ENCODE results near the gene IGSF23. TPM values are rescaled to one million over a fixed set of nuclear protein-coding genes. Genes with fewer than 3 reads are reported as not detected.

Gene IGSF23
- total and polyA plus RNA-seq, 2 of the 4 experiments (the other 2 are of a cell fraction), result 0.27 TPM; not detected in 1

- DNase-seq (peak; percentile 63), ATAC-seq (ENCODE audit: low read depth) (no peak)
- no peak overlapping the region for H3K14ac ChIP-seq (replicated peaks; ENCODE audit: low read depth, low read length)
- no peak overlapping the region for H3K4me2 ChIP-seq (ENCODE audit: low read depth, low read length)
- H3K9me3 ChIP-seq (ENCODE audit: control insufficient read depth, insufficient read depth, low read length), result no peaks in the 10 kb centered on the region
- no CpG with 5 or more reads among the region's 5 CpGs for WGBS, 2 experiments (ENCODE audit: extremely low coverage in 2 of 2, insufficient read length in 1 of 2)
- no peak overlapping the region; the same call in 1 of the 2 replicates for H2BK120ac ChIP-seq (ENCODE audit: low read depth, low read length)
- peaks cover 10% of the 10 kb centered on the region; the same call in 1 of the 2 replicates for H3K9me1 ChIP-seq (ENCODE audit: insufficient read depth, low read length)
- peak overlapping the region; percentile 75 for H2AK5ac ChIP-seq (ENCODE audit: low read depth, low read length)
- no peak overlapping the region for H3K18ac ChIP-seq (ENCODE audit: low read depth, low read length)
- no peak overlapping the region for H4K5ac ChIP-seq (ENCODE audit: low read depth, low read length)
- no peaks in the 10 kb centered on the region for H4K20me1 ChIP-seq (ENCODE audit: insufficient read depth, low read length)
- dilution Hi-C loops (cut with HindIII; ENCODE audit: low sequenced_read_pairs, unreplicated experiment), result no loop called here
- 0 out of 3 replicates have a peak overlapping the region, but pooled peaks have one; percentile 65 for H2BK15ac ChIP-seq (ENCODE audit: low read depth, low read length)
- no peak overlapping the region for H2BK5ac ChIP-seq (ENCODE audit: low read depth, low read length, poor library complexity, severe bottlenecking)
- H3K4me1 ChIP-seq (ENCODE audit: control insufficient read depth, insufficient read depth, low read length), result peaks cover 4% of the 10 kb centered on the region
- H3K4ac ChIP-seq (ENCODE audit: low read depth, low read length), result no peak overlapping the region
- intact Hi-C loops (cut with micrococcal nuclease), result no loop called here
- no peaks in the 10 kb centered on the region for H3K36me3 ChIP-seq (ENCODE audit: control insufficient read depth, insufficient read depth, low read length)
- H3K4me3 ChIP-seq (ENCODE audit: insufficient read depth, low read depth, low read length), result no peak overlapping the region
- no peak overlapping the region; the same call in 1 of the 2 replicates for H4K91ac ChIP-seq (ENCODE audit: insufficient read depth, low read depth, low read length)
- no peak overlapping the region for H3K56ac ChIP-seq (ENCODE audit: extremely low read depth, insufficient read depth, low read length)
- H2AFZ ChIP-seq (replicated peaks; ENCODE audit: low read length, poor library complexity), result no peak overlapping the region
- H3K27ac ChIP-seq (ENCODE audit: insufficient read depth, low read length), result no peak overlapping the region
- BruUV-seq (replicated peaks), result no TSS peak
- H2BK20ac ChIP-seq (ENCODE audit: low read depth, low read length), result no peak overlapping the region; the same call in 1 of the 2 replicates
- H3K23ac ChIP-seq (ENCODE audit: low read depth, low read length), result no peak overlapping the region
- no peak overlapping the region for H3K9ac ChIP-seq (ENCODE audit: low read depth, low read length)
- ChIA-PET CTCF (no interaction called here), POLR2A (ENCODE audit: unreplicated experiment) (interaction anchor here (0.6 kb wide), 1 partner anchor 10 kb away, joined by 6 read pairs; no protein-coding TSS in a partner anchor)
- no peak overlapping the region for H2AK9ac ChIP-seq (replicated peaks; ENCODE audit: low read depth, low read length, poor library complexity)
- TF ChIP-seq FOS (IDR thresholded peaks at IDR 0.05; ENCODE audit: low read depth, low read length) (no peak), MAFK (IDR thresholded peaks at IDR 0.05; ENCODE audit: low read depth, low read length) (no peak), POLR2A (IDR thresholded peaks at IDR 0.05; ENCODE audit: low read depth, low read length) (no peak), ELK1 (IDR thresholded peaks at IDR 0.05; ENCODE audit: borderline replicate concordance, low read depth, low read length) (no peak), BHLHE40 (IDR thresholded peaks at IDR 0.05; ENCODE audit: low read depth, low read length) (no peak), NFE2L2 (IDR thresholded peaks at IDR 0.05; ENCODE audit: low read depth, low read length) (no peak), RAD21 (IDR thresholded peaks at IDR 0.05; ENCODE audit: low read length) (no peak), RCOR1 (IDR thresholded peaks at IDR 0.05; ENCODE audit: insufficient replicate concordance, low read length) (no peak), RFX5 (IDR thresholded peaks at IDR 0.05; ENCODE audit: low read depth, low read length) (no peak), USF2 (IDR thresholded peaks at IDR 0.05; ENCODE audit: low read depth, low read length) (no peak), CHD1 (IDR thresholded peaks at IDR 0.05; ENCODE audit: low read depth, low read length) (no peak), SMC3 (IDR thresholded peaks at IDR 0.05; ENCODE audit: low read depth, low read length) (no peak), MXI1 (IDR thresholded peaks at IDR 0.05; ENCODE audit: borderline replicate concordance, low read depth, low read length) (no peak), MAZ (IDR thresholded peaks at IDR 0.05; ENCODE audit: borderline replicate concordance, low read depth, low read length) (no peak), CEBPB (IDR thresholded peaks at IDR 0.05; ENCODE audit: low read depth, low read length) (no peak), CTCF (conservative IDR thresholded peaks at IDR 0.05; ENCODE audit: low read depth, low read length) (no peak)
- H3K79me1 ChIP-seq (ENCODE audit: low read depth in 1 of 2, low read length in 2 of 2), result no peaks in the 10 kb centered on the region
- H4K8ac ChIP-seq (ENCODE audit: low read depth in 2 of 2, low read length in 2 of 2), result no peak overlapping the region; a peak in 1 of 4 replicates
- in situ Hi-C loops (cut with MboI; ENCODE audit: low sequenced_read_pairs), result no loop called here
- no peaks in the 10 kb centered on the region for H3K27me3 ChIP-seq (ENCODE audit: control insufficient read depth, insufficient read depth, low read length)
Measured at GRCh38 chr19:44620667-44621066, 7.3 kb downstream of the IGSF23 start.

All from IMR-90 (cell line).